GM23338 (cell line): Measurements from ENCODE around the gene SH3D19. TPM values are rescaled to one million over a fixed set of nuclear protein-coding genes. Genes with fewer than 3 reads are reported as not detected.

Experiments used
- ATAC-seq: fragments of 200-7000 bp; cut with Tn5 transposase; 3 replicates; pipeline ENCODE4 v1.9.1; 2020
- DNase-seq: peaks from one replicate; pipeline ENCODE4 v3.0.0-alpha.2; 2015; ENCODE audit warnings: low spot score
- H2AFZ ChIP-seq: fragments of 200-600 bp; sonication (generic); 2 replicates; pipeline ENCODE4 v1.8.0; 2016; ENCODE audit warnings: antibody characterized with exemption, mild to moderate bottlenecking, moderate library complexity
- H3F3A ChIP-seq: fragments of 200-600 bp; sonication (generic); replicated peaks from 2 replicates; pipeline ENCODE4 v1.8.0; 2017; ENCODE audit warnings: antibody characterized with exemption, mixed run types, low read depth
- H3K27ac ChIP-seq: fragments of 200-600 bp; sonication (generic); 2 replicates; pipeline ENCODE4 v1.6.1; 2016; ENCODE audit warnings: low read depth
- H3K27me3 ChIP-seq: fragments of 200-600 bp; sonication (generic); 2 replicates; pipeline ENCODE4 v1.8.0; 2016; ENCODE audit warnings: mild to moderate bottlenecking, mixed run types, moderate library complexity; ENCODE audit not compliant: insufficient read depth
- H3K36me3 ChIP-seq: fragments of 200-600 bp; sonication (generic); 2 replicates; pipeline ENCODE4 v1.8.0; 2016; ENCODE audit warnings: mild to moderate bottlenecking; ENCODE audit not compliant: insufficient read depth
- H3K4me1 ChIP-seq: fragments of 200-600 bp; sonication (generic); 2 replicates; pipeline ENCODE4 v1.8.0; 2016; ENCODE audit warnings: mild to moderate bottlenecking, moderate library complexity; ENCODE audit not compliant: insufficient read depth
- H3K4me2 ChIP-seq: fragments of 200-600 bp; sonication (generic); 2 replicates; pipeline ENCODE4 v1.7.1; 2017; ENCODE audit warnings: mixed run types
- H3K4me3 ChIP-seq: fragments of 200-600 bp; sonication (generic); 2 replicates; pipeline ENCODE4 v1.6.1; 2016; ENCODE audit warnings: mixed run types
- H3K79me2 ChIP-seq: fragments of 200-600 bp; sonication (generic); replicated peaks from 2 replicates; pipeline ENCODE4 v1.8.0; 2017; ENCODE audit warnings: mild to moderate bottlenecking; ENCODE audit not compliant: insufficient read depth
- H3K9me2 ChIP-seq: fragments of 200-600 bp; sonication (generic); 2 replicates; pipeline ENCODE4 v1.8.0; 2017; ENCODE audit not compliant: insufficient read depth
- H4K20me1 ChIP-seq: fragments of 200-600 bp; sonication (generic); replicated peaks from 2 replicates; pipeline ENCODE4 v1.8.0; 2017; ENCODE audit warnings: mild to moderate bottlenecking; ENCODE audit not compliant: insufficient read depth
- H3K27ac Mint-ChIP-seq: 2 replicates; pipeline ENCODE4 v1.8.0; 2020; ENCODE audit warnings: inconsistent platforms, mild to moderate bottlenecking, moderate library complexity, mixed read lengths
- H3K27me3 Mint-ChIP-seq: 3 replicates; pipeline ENCODE4 v1.8.0; 2022; ENCODE audit warnings: low read depth, mild to moderate bottlenecking, moderate library complexity, mixed read lengths, inconsistent platforms; ENCODE audit not compliant: insufficient read depth, poor library complexity
- H3K36me3 Mint-ChIP-seq: 3 replicates; pipeline ENCODE4 v1.8.0; 2021; ENCODE audit warnings: low read depth, mild to moderate bottlenecking, inconsistent platforms, moderate library complexity, mixed read lengths
- H3K4me1 Mint-ChIP-seq: 3 replicates; pipeline ENCODE4 v1.8.0; 2020; ENCODE audit warnings: mild to moderate bottlenecking, inconsistent platforms, mixed read lengths
- H3K4me3 Mint-ChIP-seq: 3 replicates; pipeline ENCODE4 v1.8.0; 2021; ENCODE audit warnings: moderate library complexity, mild to moderate bottlenecking, inconsistent platforms, mixed read lengths
- H3K9me3 Mint-ChIP-seq: 3 replicates; pipeline ENCODE4 v1.8.0; 2020; ENCODE audit warnings: moderate library complexity, mild to moderate bottlenecking, inconsistent platforms, mixed read lengths
- CREB1 ChIP-seq: fragments of 250-450 bp; sonication (Bioruptor Pico); IDR thresholded peaks from 2 replicates; pipeline ENCODE4 v1.5.0; 2020; ENCODE audit warnings: low read depth, mild to moderate bottlenecking, moderate library complexity
- CTCF ChIP-seq, 2 experiments: fragments of 200-600 bp in 1 of 2; sonication (generic) in 1 of 2; conservative IDR thresholded peaks; 2 replicates each; pipeline versions ENCODE4 v1.5.1 to v1.6.1; 2016 to 2017; ENCODE audit warnings: antibody characterized with exemption in 2 of 2, low read depth in 2 of 2, mild to moderate bottlenecking in 2 of 2, moderate library complexity in 1 of 2
- ETS1 ChIP-seq: IDR thresholded peaks from 2 replicates; pipeline ENCODE4 v1.6.1; 2016; ENCODE audit warnings: antibody characterized with exemption
- EZH2 ChIP-seq: fragments of 200-600 bp; sonication (generic); IDR thresholded peaks from one replicate; pipeline ENCODE4 v1.8.0; 2017; ENCODE audit warnings: antibody characterized with exemption, mild to moderate bottlenecking, low read depth; ENCODE audit not compliant: unreplicated experiment
- EZH2phosphoT487 ChIP-seq: fragments of 200-600 bp; sonication (generic); IDR thresholded peaks from one replicate; pipeline ENCODE4 v1.8.1; 2018; ENCODE audit warnings: antibody characterized with exemption; ENCODE audit not compliant: unreplicated experiment
- JUNB ChIP-seq: IDR thresholded peaks from one replicate; pipeline ENCODE4 v1.6.1; 2016; ENCODE audit warnings: antibody characterized with exemption; ENCODE audit not compliant: unreplicated experiment
- NANOG ChIP-seq: IDR thresholded peaks from 2 replicates; pipeline ENCODE4 v1.6.1; 2016; ENCODE audit warnings: antibody characterized with exemption, borderline replicate concordance
- POLR2AphosphoS5 ChIP-seq: IDR thresholded peaks from 2 replicates; pipeline ENCODE4 v1.6.1; 2016; ENCODE audit warnings: antibody characterized with exemption, low read depth
- STAT1 ChIP-seq: IDR thresholded peaks from one replicate; pipeline ENCODE4 v1.6.1; 2016; ENCODE audit warnings: antibody characterized with exemption; ENCODE audit not compliant: unreplicated experiment
- ZNF114 ChIP-seq: fragments of 250-450 bp; sonication (Bioruptor Pico); IDR thresholded peaks from 2 replicates; pipeline ENCODE4 v1.5.0; 2020; ENCODE audit warnings: mild to moderate bottlenecking, moderate library complexity
- ZNF331 ChIP-seq: fragments of 250-450 bp; sonication (Bioruptor Pico); IDR thresholded peaks from 2 replicates; pipeline ENCODE4 v1.5.0; 2020; ENCODE audit warnings: low read depth, mild to moderate bottlenecking, moderate library complexity
- polyA plus RNA-seq: library from polyadenylated mRNA; unstranded; fragments of >200 nt; fragmentation: Nextera tagmentation; extraction: Ambion mirVana; gene quantifications from 2 replicates; pipeline ENCODE4 v1.2.1, GENCODE V29; 2016
- total RNA-seq: library from RNA; depleted of rRNA; stranded (reverse); fragments of >200 nt; shearing (Covaris generic); gene quantifications from 2 replicates; pipeline ENCODE4 v1.2.3, GENCODE V29; 2014
- TF ChIP-seq, protein P1 (sequence below): IDR thresholded peaks from one replicate; pipeline ENCODE4 v1.6.1; 2018; ENCODE audit warnings: antibody characterized with exemption; ENCODE audit not compliant: unreplicated experiment
- TF ChIP-seq, protein P2 (sequence below): fragments of 250-450 bp; sonication (Bioruptor Pico); IDR thresholded peaks from 2 replicates; pipeline ENCODE4 v1.5.0; 2020; ENCODE audit warnings: mild to moderate bottlenecking, moderate library complexity

The SH3D19 gene
- total and polyA plus RNA-seq, 2 experiments from 2014 or later = 25.3 to 57.4 TPM

GRCh38 chr4:151239608-151240007 lies 85.8 kb downstream of the SH3D19 start (continued):
- TF ChIP-seq ETS1 (no peak), POLR2AphosphoS5 (no peak), EZH2 (no peak), ZNF331 (no peak), STAT1 (no peak)

GRCh38 chr4:151238477-151238876 lies 86.9 kb downstream of the SH3D19 start:
- Histone ChIP-seq H3K4me1 (peaks cover 16% of the 10 kb centered on the region), H2AFZ (no peak overlapping the region), H3K9me2 (no peaks in the 10 kb centered on the region), H3K27ac (no peak overlapping the region), H4K20me1 (no peaks in the 10 kb centered on the region; the same call in 1 of the 2 replicates), H3K79me2 (peaks cover 48% of the 10 kb centered on the region), H3K27me3 (no peaks in the 10 kb centered on the region), H3K4me2 (no peak overlapping the region), H3F3A (no peaks in the 10 kb centered on the region), H3K36me3 (no peaks in the 10 kb centered on the region), H3K4me3 (no peak overlapping the region)
- no peak for DNase-seq
- no peak overlapping the region for H3K4me3 Mint-ChIP-seq
- peaks cover 12% of the 10 kb centered on the region for H3K4me1 Mint-ChIP-seq
- H3K27me3 Mint-ChIP-seq = peaks cover 3% of the 10 kb centered on the region
- ATAC-seq = no peak
- H3K36me3 Mint-ChIP-seq = peaks cover 21% of the 10 kb centered on the region
- no peak overlapping the region for H3K27ac Mint-ChIP-seq
- H3K9me3 Mint-ChIP-seq = peaks cover 8% of the 10 kb centered on the region; the same call in 2 of the 3 replicates
- no peak for TF ChIP-seq STAT1
- TF ChIP-seq ZNF114 (CRISPR knock-in tag) = no peak
- TF ChIP-seq, protein P1, sequence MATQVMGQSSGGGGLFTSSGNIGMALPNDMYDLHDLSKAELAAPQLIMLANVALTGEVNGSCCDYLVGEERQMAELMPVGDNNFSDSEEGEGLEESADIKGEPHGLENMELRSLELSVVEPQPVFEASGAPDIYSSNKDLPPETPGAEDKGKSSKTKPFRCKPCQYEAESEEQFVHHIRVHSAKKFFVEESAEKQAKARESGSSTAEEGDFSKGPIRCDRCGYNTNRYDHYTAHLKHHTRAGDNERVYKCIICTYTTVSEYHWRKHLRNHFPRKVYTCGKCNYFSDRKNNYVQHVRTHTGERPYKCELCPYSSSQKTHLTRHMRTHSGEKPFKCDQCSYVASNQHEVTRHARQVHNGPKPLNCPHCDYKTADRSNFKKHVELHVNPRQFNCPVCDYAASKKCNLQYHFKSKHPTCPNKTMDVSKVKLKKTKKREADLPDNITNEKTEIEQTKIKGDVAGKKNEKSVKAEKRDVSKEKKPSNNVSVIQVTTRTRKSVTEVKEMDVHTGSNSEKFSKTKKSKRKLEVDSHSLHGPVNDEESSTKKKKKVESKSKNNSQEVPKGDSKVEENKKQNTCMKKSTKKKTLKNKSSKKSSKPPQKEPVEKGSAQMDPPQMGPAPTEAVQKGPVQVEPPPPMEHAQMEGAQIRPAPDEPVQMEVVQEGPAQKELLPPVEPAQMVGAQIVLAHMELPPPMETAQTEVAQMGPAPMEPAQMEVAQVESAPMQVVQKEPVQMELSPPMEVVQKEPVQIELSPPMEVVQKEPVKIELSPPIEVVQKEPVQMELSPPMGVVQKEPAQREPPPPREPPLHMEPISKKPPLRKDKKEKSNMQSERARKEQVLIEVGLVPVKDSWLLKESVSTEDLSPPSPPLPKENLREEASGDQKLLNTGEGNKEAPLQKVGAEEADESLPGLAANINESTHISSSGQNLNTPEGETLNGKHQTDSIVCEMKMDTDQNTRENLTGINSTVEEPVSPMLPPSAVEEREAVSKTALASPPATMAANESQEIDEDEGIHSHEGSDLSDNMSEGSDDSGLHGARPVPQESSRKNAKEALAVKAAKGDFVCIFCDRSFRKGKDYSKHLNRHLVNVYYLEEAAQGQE = no peak
- TF ChIP-seq NANOG = no peak
- no peak for TF ChIP-seq CREB1 (CRISPR knock-in tag)
- TF ChIP-seq POLR2AphosphoS5 = no peak
- TF ChIP-seq EZH2 = no peak
- TF ChIP-seq JUNB = no peak
- no peak for TF ChIP-seq CTCF (conservative IDR thresholded peaks at IDR 0.05; ENCODE audit: low read depth in 2 of 2)
- TF ChIP-seq ZNF331 = no peak
- TF ChIP-seq, protein P2, sequence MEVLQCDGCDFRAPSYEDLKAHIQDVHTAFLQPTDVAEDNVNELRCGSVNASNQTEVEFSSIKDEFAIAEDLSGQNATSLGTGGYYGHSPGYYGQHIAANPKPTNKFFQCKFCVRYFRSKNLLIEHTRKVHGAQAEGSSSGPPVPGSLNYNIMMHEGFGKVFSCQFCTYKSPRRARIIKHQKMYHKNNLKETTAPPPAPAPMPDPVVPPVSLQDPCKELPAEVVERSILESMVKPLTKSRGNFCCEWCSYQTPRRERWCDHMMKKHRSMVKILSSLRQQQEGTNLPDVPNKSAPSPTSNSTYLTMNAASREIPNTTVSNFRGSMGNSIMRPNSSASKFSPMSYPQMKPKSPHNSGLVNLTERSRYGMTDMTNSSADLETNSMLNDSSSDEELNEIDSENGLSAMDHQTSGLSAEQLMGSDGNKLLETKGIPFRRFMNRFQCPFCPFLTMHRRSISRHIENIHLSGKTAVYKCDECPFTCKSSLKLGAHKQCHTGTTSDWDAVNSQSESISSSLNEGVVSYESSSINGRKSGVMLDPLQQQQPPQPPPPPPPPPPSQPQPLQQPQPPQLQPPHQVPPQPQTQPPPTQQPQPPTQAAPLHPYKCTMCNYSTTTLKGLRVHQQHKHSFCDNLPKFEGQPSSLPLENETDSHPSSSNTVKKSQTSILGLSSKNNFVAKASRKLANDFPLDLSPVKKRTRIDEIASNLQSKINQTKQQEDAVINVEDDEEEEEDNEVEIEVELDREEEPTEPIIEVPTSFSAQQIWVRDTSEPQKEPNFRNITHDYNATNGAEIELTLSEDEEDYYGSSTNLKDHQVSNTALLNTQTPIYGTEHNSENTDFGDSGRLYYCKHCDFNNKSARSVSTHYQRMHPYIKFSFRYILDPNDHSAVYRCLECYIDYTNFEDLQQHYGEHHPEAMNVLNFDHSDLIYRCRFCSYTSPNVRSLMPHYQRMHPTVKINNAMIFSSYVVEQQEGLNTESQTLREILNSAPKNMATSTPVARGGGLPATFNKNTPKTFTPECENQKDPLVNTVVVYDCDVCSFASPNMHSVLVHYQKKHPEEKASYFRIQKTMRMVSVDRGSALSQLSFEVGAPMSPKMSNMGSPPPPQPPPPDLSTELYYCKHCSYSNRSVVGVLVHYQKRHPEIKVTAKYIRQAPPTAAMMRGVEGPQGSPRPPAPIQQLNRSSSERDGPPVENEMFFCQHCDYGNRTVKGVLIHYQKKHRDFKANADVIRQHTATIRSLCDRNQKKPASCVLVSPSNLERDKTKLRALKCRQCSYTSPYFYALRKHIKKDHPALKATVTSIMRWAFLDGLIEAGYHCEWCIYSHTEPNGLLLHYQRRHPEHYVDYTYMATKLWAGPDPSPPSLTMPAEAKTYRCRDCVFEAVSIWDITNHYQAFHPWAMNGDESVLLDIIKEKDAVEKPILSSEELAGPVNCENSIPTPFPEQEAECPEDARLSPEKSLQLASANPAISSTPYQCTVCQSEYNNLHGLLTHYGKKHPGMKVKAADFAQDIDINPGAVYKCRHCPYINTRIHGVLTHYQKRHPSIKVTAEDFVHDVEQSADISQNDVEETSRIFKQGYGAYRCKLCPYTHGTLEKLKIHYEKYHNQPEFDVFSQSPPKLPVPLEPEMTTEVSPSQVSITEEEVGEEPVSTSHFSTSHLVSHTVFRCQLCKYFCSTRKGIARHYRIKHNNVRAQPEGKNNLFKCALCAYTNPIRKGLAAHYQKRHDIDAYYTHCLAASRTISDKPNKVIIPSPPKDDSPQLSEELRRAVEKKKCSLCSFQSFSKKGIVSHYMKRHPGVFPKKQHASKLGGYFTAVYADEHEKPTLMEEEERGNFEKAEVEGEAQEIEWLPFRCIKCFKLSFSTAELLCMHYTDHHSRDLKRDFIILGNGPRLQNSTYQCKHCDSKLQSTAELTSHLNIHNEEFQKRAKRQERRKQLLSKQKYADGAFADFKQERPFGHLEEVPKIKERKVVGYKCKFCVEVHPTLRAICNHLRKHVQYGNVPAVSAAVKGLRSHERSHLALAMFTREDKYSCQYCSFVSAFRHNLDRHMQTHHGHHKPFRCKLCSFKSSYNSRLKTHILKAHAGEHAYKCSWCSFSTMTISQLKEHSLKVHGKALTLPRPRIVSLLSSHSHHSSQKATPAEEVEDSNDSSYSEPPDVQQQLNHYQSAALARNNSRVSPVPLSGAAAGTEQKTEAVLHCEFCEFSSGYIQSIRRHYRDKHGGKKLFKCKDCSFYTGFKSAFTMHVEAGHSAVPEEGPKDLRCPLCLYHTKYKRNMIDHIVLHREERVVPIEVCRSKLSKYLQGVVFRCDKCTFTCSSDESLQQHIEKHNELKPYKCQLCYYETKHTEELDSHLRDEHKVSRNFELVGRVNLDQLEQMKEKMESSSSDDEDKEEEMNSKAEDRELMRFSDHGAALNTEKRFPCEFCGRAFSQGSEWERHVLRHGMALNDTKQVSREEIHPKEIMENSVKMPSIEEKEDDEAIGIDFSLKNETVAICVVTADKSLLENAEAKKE = no peak
- no peak for TF ChIP-seq EZH2phosphoT487
